ENCODE measurements around the gene PER2.

GRCh38 chr2:238285653-238286082 is 2.7 kb downstream of the PER2 start:
- TF ChIP-seq EP300 (IDR thresholded peaks at IDR 0.05): peak; percentile 58
- TF ChIP-seq, protein P1, sequence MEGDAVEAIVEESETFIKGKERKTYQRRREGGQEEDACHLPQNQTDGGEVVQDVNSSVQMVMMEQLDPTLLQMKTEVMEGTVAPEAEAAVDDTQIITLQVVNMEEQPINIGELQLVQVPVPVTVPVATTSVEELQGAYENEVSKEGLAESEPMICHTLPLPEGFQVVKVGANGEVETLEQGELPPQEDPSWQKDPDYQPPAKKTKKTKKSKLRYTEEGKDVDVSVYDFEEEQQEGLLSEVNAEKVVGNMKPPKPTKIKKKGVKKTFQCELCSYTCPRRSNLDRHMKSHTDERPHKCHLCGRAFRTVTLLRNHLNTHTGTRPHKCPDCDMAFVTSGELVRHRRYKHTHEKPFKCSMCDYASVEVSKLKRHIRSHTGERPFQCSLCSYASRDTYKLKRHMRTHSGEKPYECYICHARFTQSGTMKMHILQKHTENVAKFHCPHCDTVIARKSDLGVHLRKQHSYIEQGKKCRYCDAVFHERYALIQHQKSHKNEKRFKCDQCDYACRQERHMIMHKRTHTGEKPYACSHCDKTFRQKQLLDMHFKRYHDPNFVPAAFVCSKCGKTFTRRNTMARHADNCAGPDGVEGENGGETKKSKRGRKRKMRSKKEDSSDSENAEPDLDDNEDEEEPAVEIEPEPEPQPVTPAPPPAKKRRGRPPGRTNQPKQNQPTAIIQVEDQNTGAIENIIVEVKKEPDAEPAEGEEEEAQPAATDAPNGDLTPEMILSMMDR (IDR thresholded peaks at IDR 0.05): peak in 1 of 7 experiments; percentile 22
